Neural progenitor cell (in vitro differentiated cells): ENCODE data around the gene FXYD7. TPM values are rescaled to one million over a fixed set of nuclear protein-coding genes. Genes with fewer than 3 reads are reported as not detected.

Source experiments
- DNase-seq: peaks from one replicate; pipeline ENCODE4 v3.0.0-alpha.2; 2016; ENCODE audit warnings: low spot score
- H2AFZ ChIP-seq: fragments of 200-600 bp; sonication (generic); replicated peaks from 2 replicates; pipeline ENCODE4 v1.6.1; 2016; ENCODE audit warnings: antibody characterized with exemption
- H3F3A ChIP-seq: fragments of 200-600 bp; sonication (generic); 2 replicates; pipeline ENCODE4 v1.6.1; 2016; ENCODE audit warnings: antibody characterized with exemption, low read depth
- H3K27ac ChIP-seq: fragments of 200-600 bp; sonication (generic); 2 replicates; pipeline ENCODE4 v1.5.1; 2016; ENCODE audit warnings: mild to moderate bottlenecking
- H3K27me3 ChIP-seq: fragments of 200-600 bp; sonication (generic); 2 replicates; pipeline ENCODE4 v1.6.1; 2016; ENCODE audit warnings: mild to moderate bottlenecking, moderate library complexity
- H3K36me3 ChIP-seq: fragments of 200-600 bp; sonication (generic); 2 replicates; pipeline ENCODE4 v1.5.1; 2016
- H3K4me1 ChIP-seq: fragments of 200-600 bp; sonication (generic); 2 replicates; pipeline ENCODE4 v1.6.1; 2016; ENCODE audit warnings: mixed run types
- H3K4me2 ChIP-seq: fragments of 200-600 bp; sonication (generic); 2 replicates; pipeline ENCODE4 v1.6.1; 2016
- H3K4me3 ChIP-seq: fragments of 200-600 bp; sonication (generic); 2 replicates; pipeline ENCODE4 v1.5.1; 2016
- H3K79me2 ChIP-seq: fragments of 200-600 bp; sonication (generic); 2 replicates; pipeline ENCODE4 v1.6.1; 2016; ENCODE audit warnings: low read depth
- H3K9ac ChIP-seq: fragments of 200-600 bp; sonication (generic); 2 replicates; pipeline ENCODE4 v1.6.1; 2016
- H3K9me3 ChIP-seq: fragments of 200-600 bp; sonication (generic); 2 replicates; pipeline ENCODE4 v1.5.1; 2016; ENCODE audit warnings: low read depth
- H4K20me1 ChIP-seq: fragments of 200-600 bp; sonication (generic); 2 replicates; pipeline ENCODE4 v1.6.1; 2016; ENCODE audit warnings: low read depth
- H3K27ac Mint-ChIP-seq: 3 replicates; pipeline ENCODE4 v1.8.0; 2021; ENCODE audit warnings: mixed read lengths
- H3K27me3 Mint-ChIP-seq: 2 replicates; pipeline ENCODE4 v1.8.0; 2022; ENCODE audit warnings: low read depth, mild to moderate bottlenecking, inconsistent platforms, moderate library complexity, mixed read lengths; ENCODE audit not compliant: insufficient read depth
- H3K36me3 Mint-ChIP-seq: 3 replicates; pipeline ENCODE4 v1.8.0; 2021; ENCODE audit warnings: mixed read lengths
- H3K4me1 Mint-ChIP-seq: 3 replicates; pipeline ENCODE4 v1.8.0; 2021; ENCODE audit warnings: mixed read lengths
- H3K4me3 Mint-ChIP-seq: 3 replicates; pipeline ENCODE4 v1.8.0; 2021; ENCODE audit warnings: mild to moderate bottlenecking, moderate library complexity, mixed read lengths
- H3K9me3 Mint-ChIP-seq: 3 replicates; pipeline ENCODE4 v1.8.0; 2020; ENCODE audit warnings: mixed read lengths
- CTCF ChIP-seq: fragments of 200-600 bp; sonication (generic); IDR thresholded peaks from 2 replicates; pipeline ENCODE4 v1.5.1; 2017; ENCODE audit warnings: antibody characterized with exemption, mild to moderate bottlenecking
- EZH2 ChIP-seq: fragments of 200-600 bp; sonication (generic); IDR thresholded peaks from 2 replicates; pipeline ENCODE4 v1.6.1; 2017; ENCODE audit warnings: antibody characterized with exemption, mild to moderate bottlenecking, moderate library complexity
- EZH2phosphoT487 ChIP-seq: fragments of 200-600 bp; sonication (generic); IDR thresholded peaks from 2 replicates; pipeline ENCODE4 v1.6.1; 2017; ENCODE audit warnings: antibody characterized with exemption
- total RNA-seq: library from RNA; depleted of rRNA; stranded (reverse); fragments of >200 nt; gene quantifications from 2 replicates; pipeline ENCODE4 v1.2.3, GENCODE V29; 2015; ENCODE audit warnings: low replicate concordance

Gene FXYD7
- total RNA-seq, 1 donor from 2014 or later: 0.13 TPM

GRCh38 chr19:35112995-35113688 is 29.9 kb upstream of the FXYD7 start:
- Mint-ChIP-seq H3K27ac (no peak overlapping the region), H3K36me3 (no peaks in the 10 kb centered on the region), H3K27me3 (peaks cover 9% of the 10 kb centered on the region), H3K4me1 (peaks cover 32% of the 10 kb centered on the region), H3K4me3 (no peak overlapping the region), H3K9me3 (no peaks in the 10 kb centered on the region)
- Histone ChIP-seq H3K79me2 (no peaks in the 10 kb centered on the region), H4K20me1 (no peaks in the 10 kb centered on the region), H2AFZ (no peak overlapping the region), H3K27ac (no peak overlapping the region), H3K36me3 (no peaks in the 10 kb centered on the region), H3K9me3 (no peaks in the 10 kb centered on the region), H3K4me2 (no peak overlapping the region), H3K4me1 (peaks cover 15% of the 10 kb centered on the region), H3K4me3 (no peak overlapping the region), H3F3A (no peaks in the 10 kb centered on the region), H3K9ac (no peak overlapping the region), H3K27me3 (no peaks in the 10 kb centered on the region)
- no peak for DNase-seq
- TF ChIP-seq EZH2phosphoT487: no peak
- TF ChIP-seq CTCF: no peak
- no peak for TF ChIP-seq EZH2

- H3F3A ChIP-seq: no peaks in the 10 kb centered on the region
- H3K9me3 Mint-ChIP-seq: no peaks in the 10 kb centered on the region
- H3K27me3 Mint-ChIP-seq: peaks cover 9% of the 10 kb centered on the region
- DNase-seq: peak; percentile 85
- peak overlapping the region; percentile 69 for H3K27ac Mint-ChIP-seq
- no peaks in the 10 kb centered on the region for H4K20me1 ChIP-seq
- H3K36me3 Mint-ChIP-seq: no peaks in the 10 kb centered on the region
- no peaks in the 10 kb centered on the region for H3K9me3 ChIP-seq
- no peak overlapping the region for H3K27ac ChIP-seq
- H2AFZ ChIP-seq: peak overlapping the region; percentile 100
- H3K4me3 Mint-ChIP-seq: peak overlapping the region; percentile 72
- no peaks in the 10 kb centered on the region for H3K79me2 ChIP-seq
- H3K4me1 ChIP-seq: peaks cover 14% of the 10 kb centered on the region
- peaks cover 27% of the 10 kb centered on the region for H3K4me1 Mint-ChIP-seq
- peak overlapping the region; percentile 74 for H3K4me2 ChIP-seq
- no peaks in the 10 kb centered on the region for H3K36me3 ChIP-seq
- H3K27me3 ChIP-seq: no peaks in the 10 kb centered on the region
- TF ChIP-seq CTCF: peak; percentile 99
- TF ChIP-seq EZH2: no peak
- no peak for TF ChIP-seq EZH2phosphoT487
- H3K4me3 ChIP-seq: peak overlapping the region; percentile 39
- no peak overlapping the region for H3K9ac ChIP-seq
These were observed 28.5 kb upstream of the FXYD7 start for GRCh38 chr19:35114353-35115176.

- Histone ChIP-seq H3K36me3 (no peaks in the 10 kb centered on the region), H3K27ac (no peak within 1 kb of the TSS), H3K27me3 (no peaks in the 10 kb centered on the region), H3K4me2 (peak within 1 kb of the TSS; percentile 74), H3K4me3 (peak within 1 kb of the TSS; percentile 39), H3F3A (no peaks in the 10 kb centered on the region), H3K9ac (no peak within 1 kb of the TSS), H3K4me1 (peaks cover 11% of the 10 kb centered on the region), H3K9me3 (no peaks in the 10 kb centered on the region), H3K79me2 (no peaks in the 10 kb centered on the region), H2AFZ (peak within 1 kb of the TSS; percentile 100), H4K20me1 (no peaks in the 10 kb centered on the region)
- peaks cover 27% of the 10 kb centered on the region for H3K4me1 Mint-ChIP-seq
- peak within 1 kb of the TSS; percentile 97 for H3K27ac Mint-ChIP-seq
- no peak for DNase-seq
- peaks cover 11% of the 10 kb centered on the region for H3K27me3 Mint-ChIP-seq
- peak within 1 kb of the TSS; percentile 72 for H3K4me3 Mint-ChIP-seq
- no peaks in the 10 kb centered on the region for H3K36me3 Mint-ChIP-seq
- TF ChIP-seq CTCF (no peak), EZH2phosphoT487 (no peak), EZH2 (no peak)
- H3K9me3 Mint-ChIP-seq: no peaks in the 10 kb centered on the region
These were observed 27.7 kb upstream of the FXYD7 start, which contains the start of gene FXYD3 for GRCh38 chr19:35115177-35115951. TSS of gene FXYD3 (plus strand) at chr19:35115823. CDS start at chr19:35119377, 3,554 bp downstream.
